ENCODE data around the gene SLC5A9.

- no peak for TF ChIP-seq POLR2AphosphoS5 (IDR thresholded peaks at IDR 0.05)
- TF ChIP-seq CTCF (IDR thresholded peaks at IDR 0.05): no peak
- no peak for TF ChIP-seq POLR2A (IDR thresholded peaks at IDR 0.05; ENCODE audit: low read depth)
Measured at GRCh38 chr1:48181669-48182367, 40.7 kb upstream of the SLC5A9 start.

Data from esophagus muscularis mucosa (tissue), 3 donors.